ENCODE measurements around the gene SRP68. TPM values are rescaled to one million over a fixed set of nuclear protein-coding genes. Genes with fewer than 3 reads are reported as not detected.

The SRP68 gene
- total and polyA plus RNA-seq, 2 of the 8 experiments (the other 6 are each of a cell fraction or from before 2014, with no cell fraction given) = 57.7 to 83.5 TPM

- TF ChIP-seq CHD7 (IDR thresholded peaks at IDR 0.05; ENCODE audit: insufficient replicate concordance, low read length) (no peak), SP2 (IDR thresholded peaks at IDR 0.05; ENCODE audit: low read length) (no peak), KDM4A (IDR thresholded peaks at IDR 0.05; ENCODE audit: low read depth, low read length, severe bottlenecking) (no peak), FOSL1 (IDR thresholded peaks at IDR 0.05; ENCODE audit: insufficient read depth, low read depth, low read length) (no peak), POU5F1 (IDR thresholded peaks at IDR 0.05; ENCODE audit: low read depth, low read length) (no peak), CHD1 (IDR thresholded peaks at IDR 0.05; ENCODE audit: low read depth, low read length) (no peak), CBX5 (IDR thresholded peaks at IDR 0.05; ENCODE audit: low read depth, low read length) (no peak)
Observed at GRCh38 chr17:76003915-76004314, 68.4 kb downstream of the SRP68 start (continued).

All from H1 (cell line).